Hepatocyte (in vitro differentiated cells): ENCODE measurements around the gene KCNMA1. TPM values are rescaled to one million over a fixed set of nuclear protein-coding genes. Genes with fewer than 3 reads are reported as not detected.

Experiments
- DNase-seq: peaks from one replicate; pipeline ENCODE4 v3.0.0-alpha.2; 2016; ENCODE audit warnings: low spot score
- H2AFZ ChIP-seq: fragments of 200-600 bp; sonication (generic); 2 replicates; pipeline ENCODE4 v1.6.0; 2016; ENCODE audit warnings: antibody characterized with exemption, mild to moderate bottlenecking
- H3K27ac ChIP-seq: fragments of 200-600 bp; sonication (generic); 2 replicates; pipeline ENCODE4 v1.5.1; 2016; ENCODE audit warnings: mild to moderate bottlenecking
- H3K27me3 ChIP-seq: fragments of 200-600 bp; sonication (generic); 2 replicates; pipeline ENCODE4 v1.6.1; 2016
- H3K36me3 ChIP-seq: fragments of 200-600 bp; sonication (generic); replicated peaks from 2 replicates; pipeline ENCODE4 v1.5.1; 2016; ENCODE audit warnings: low read depth; ENCODE audit not compliant: insufficient read depth
- H3K4me1 ChIP-seq: fragments of 200-600 bp; sonication (generic); 2 replicates; pipeline ENCODE4 v1.5.1; 2016; ENCODE audit warnings: mild to moderate bottlenecking, moderate library complexity; ENCODE audit not compliant: insufficient read depth
- H3K4me2 ChIP-seq: fragments of 200-600 bp; sonication (generic); 2 replicates; pipeline ENCODE4 v1.6.0; 2016
- H3K4me3 ChIP-seq: fragments of 200-600 bp; sonication (generic); 2 replicates; pipeline ENCODE4 v1.5.1; 2016; ENCODE audit warnings: mild to moderate bottlenecking
- H3K79me2 ChIP-seq: fragments of 200-600 bp; sonication (generic); 2 replicates; pipeline ENCODE4 v1.6.0; 2017; ENCODE audit warnings: mild to moderate bottlenecking
- H3K9me2 ChIP-seq: fragments of 200-600 bp; sonication (generic); replicated peaks from 2 replicates; pipeline ENCODE4 v1.6.0; 2017; ENCODE audit warnings: mild to moderate bottlenecking; ENCODE audit not compliant: insufficient read depth
- H3K9me3 ChIP-seq: fragments of 200-600 bp; sonication (generic); 2 replicates; pipeline ENCODE4 v1.5.1; 2016; ENCODE audit warnings: low read depth, mild to moderate bottlenecking
- H4K20me1 ChIP-seq: fragments of 200-600 bp; sonication (generic); 2 replicates; pipeline ENCODE4 v1.6.0; 2016; ENCODE audit warnings: mild to moderate bottlenecking; ENCODE audit not compliant: insufficient read depth, poor library complexity, severe bottlenecking
- EZH2 ChIP-seq: fragments of 200-600 bp; sonication (generic); IDR thresholded peaks from 2 replicates; pipeline ENCODE4 v1.6.1; 2016; ENCODE audit warnings: antibody characterized with exemption, mild to moderate bottlenecking, borderline replicate concordance
- EZH2phosphoT487 ChIP-seq: fragments of 200-600 bp; sonication (generic); IDR thresholded peaks from one replicate; pipeline ENCODE4 v1.6.1; 2018; ENCODE audit warnings: antibody characterized with exemption, mild to moderate bottlenecking, low read depth, moderate library complexity; ENCODE audit not compliant: unreplicated experiment, severe bottlenecking
- WGBS: methylation state at CpG from one replicate; pipeline ENCODE4 v1.1.6; 2016; ENCODE audit warnings: low lambda C conversion rate; ENCODE audit errors: missing lambda C conversion rate; 5-methylcytosine and 5-hydroxymethylcytosine counted together
- polyA plus RNA-seq: library from polyadenylated mRNA; unstranded; fragments of >200 nt; fragmentation: Nextera tagmentation; extraction: Ambion mirVana; gene quantifications from 2 replicates; pipeline ENCODE4 v1.2.1, GENCODE V29; 2016
- total RNA-seq: library from RNA; depleted of rRNA; stranded (reverse); fragments of >200 nt; gene quantifications from 2 replicates; pipeline ENCODE4 v1.2.3, GENCODE V29; 2014
- TF ChIP-seq, protein P1 (sequence below): fragments of 200-600 bp; sonication (generic); IDR thresholded peaks from 2 replicates; pipeline ENCODE4 v1.5.1; 2016; ENCODE audit warnings: antibody characterized with exemption, mild to moderate bottlenecking; ENCODE audit not compliant: poor library complexity

Gene KCNMA1
- total and polyA plus RNA-seq, 2 experiments from 2014 or later: 42.6 to 73.3 TPM

DNA sequence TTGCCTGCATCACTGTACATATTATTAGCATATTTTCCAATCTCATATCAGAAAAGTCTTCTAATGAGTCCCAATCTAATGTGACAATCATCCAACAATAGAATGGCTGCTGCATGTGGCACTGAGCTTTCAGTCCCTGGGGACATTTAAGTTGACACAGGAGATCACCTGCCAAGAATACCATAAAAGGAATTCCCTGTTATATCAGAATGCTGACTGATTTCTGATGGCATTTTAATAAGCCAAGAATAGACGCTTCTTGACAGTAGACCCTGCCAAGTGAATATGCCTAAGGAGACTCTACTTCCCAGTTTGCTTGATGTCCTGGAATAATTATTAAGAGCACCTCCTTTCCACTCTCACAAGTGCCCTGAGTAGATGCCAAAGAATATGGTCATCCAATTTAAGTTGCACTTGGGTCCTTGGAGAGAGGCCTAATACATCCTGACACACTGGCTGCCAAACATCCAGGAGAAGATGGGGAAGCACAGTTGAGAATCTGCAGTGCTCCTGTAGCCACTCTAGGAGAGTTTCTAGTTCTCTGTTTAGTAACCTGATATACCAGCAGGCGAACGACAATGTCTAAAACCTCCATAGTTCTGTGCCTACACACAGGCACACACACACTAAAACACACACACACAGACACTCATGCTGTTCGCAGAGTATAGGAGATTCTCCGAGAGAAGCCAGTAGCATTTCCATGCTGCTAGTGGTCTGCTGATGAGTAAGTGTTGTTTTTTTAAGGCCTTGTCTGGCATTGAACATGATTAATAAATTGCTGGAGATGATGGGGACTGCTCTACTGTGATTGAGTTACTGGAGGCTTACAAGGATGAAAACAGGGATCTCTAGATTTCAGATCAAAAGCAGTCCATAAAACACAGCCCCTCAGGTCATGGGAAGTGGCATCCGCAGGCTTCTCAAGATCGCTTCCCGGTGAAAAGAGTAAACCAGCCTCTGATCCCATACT lies 369.6 kb downstream of the KCNMA1 start:
- H3K9me2 ChIP-seq: no peaks in the 10 kb centered on the region
- H3K4me3 ChIP-seq: no peak overlapping the region
- no peak overlapping the region for H3K4me2 ChIP-seq
- TF ChIP-seq EZH2phosphoT487 (no peak), EZH2 (no peak)
- TF ChIP-seq, protein P1, sequence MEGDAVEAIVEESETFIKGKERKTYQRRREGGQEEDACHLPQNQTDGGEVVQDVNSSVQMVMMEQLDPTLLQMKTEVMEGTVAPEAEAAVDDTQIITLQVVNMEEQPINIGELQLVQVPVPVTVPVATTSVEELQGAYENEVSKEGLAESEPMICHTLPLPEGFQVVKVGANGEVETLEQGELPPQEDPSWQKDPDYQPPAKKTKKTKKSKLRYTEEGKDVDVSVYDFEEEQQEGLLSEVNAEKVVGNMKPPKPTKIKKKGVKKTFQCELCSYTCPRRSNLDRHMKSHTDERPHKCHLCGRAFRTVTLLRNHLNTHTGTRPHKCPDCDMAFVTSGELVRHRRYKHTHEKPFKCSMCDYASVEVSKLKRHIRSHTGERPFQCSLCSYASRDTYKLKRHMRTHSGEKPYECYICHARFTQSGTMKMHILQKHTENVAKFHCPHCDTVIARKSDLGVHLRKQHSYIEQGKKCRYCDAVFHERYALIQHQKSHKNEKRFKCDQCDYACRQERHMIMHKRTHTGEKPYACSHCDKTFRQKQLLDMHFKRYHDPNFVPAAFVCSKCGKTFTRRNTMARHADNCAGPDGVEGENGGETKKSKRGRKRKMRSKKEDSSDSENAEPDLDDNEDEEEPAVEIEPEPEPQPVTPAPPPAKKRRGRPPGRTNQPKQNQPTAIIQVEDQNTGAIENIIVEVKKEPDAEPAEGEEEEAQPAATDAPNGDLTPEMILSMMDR: no peak
- no peak overlapping the region for H2AFZ ChIP-seq
- no peaks in the 10 kb centered on the region for H4K20me1 ChIP-seq
- no peak overlapping the region for H3K27ac ChIP-seq
- no peak for DNase-seq
- H3K27me3 ChIP-seq: no peaks in the 10 kb centered on the region
- WGBS: 71% methylated on average over 8 of the region's 8 CpGs
- no peaks in the 10 kb centered on the region for H3K79me2 ChIP-seq
- no peaks in the 10 kb centered on the region for H3K4me1 ChIP-seq
- no peaks in the 10 kb centered on the region for H3K36me3 ChIP-seq
- no peaks in the 10 kb centered on the region for H3K9me3 ChIP-seq

DNA sequence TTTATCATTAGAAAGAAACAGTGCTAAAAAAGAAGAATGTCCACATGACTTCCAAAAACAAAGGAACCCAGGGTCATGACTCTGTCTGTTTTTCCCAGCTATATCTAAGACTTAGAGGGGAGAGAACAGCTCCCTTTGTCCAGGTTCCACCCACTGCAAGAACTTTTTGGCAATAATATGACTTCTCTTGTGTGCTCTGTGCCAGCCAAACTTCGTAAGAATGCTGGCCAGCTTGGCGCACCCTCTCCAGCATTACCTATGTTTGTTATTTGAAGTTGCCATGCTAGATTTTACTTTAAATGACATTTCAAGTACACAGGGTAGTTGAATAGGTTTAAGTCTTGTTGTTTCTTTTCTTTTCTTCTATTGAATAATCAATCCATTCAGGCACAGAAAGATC lies 371.4 kb downstream of the KCNMA1 start:
- no peak for DNase-seq
- H3K36me3 ChIP-seq: no peaks in the 10 kb centered on the region
- H3K27me3 ChIP-seq: no peaks in the 10 kb centered on the region
- H3K4me2 ChIP-seq: no peak overlapping the region
- no peak overlapping the region for H3K4me3 ChIP-seq
- no peaks in the 10 kb centered on the region for H3K9me3 ChIP-seq
- 94% methylated on average over 2 of the region's 2 CpGs for WGBS
- no peaks in the 10 kb centered on the region for H3K4me1 ChIP-seq
- TF ChIP-seq EZH2phosphoT487 (no peak), EZH2 (no peak)
- TF ChIP-seq, protein P1: no peak
- H3K79me2 ChIP-seq: no peaks in the 10 kb centered on the region
- no peaks in the 10 kb centered on the region for H4K20me1 ChIP-seq
- no peak overlapping the region for H2AFZ ChIP-seq
- no peaks in the 10 kb centered on the region for H3K9me2 ChIP-seq
- H3K27ac ChIP-seq: no peak overlapping the region

DNA sequence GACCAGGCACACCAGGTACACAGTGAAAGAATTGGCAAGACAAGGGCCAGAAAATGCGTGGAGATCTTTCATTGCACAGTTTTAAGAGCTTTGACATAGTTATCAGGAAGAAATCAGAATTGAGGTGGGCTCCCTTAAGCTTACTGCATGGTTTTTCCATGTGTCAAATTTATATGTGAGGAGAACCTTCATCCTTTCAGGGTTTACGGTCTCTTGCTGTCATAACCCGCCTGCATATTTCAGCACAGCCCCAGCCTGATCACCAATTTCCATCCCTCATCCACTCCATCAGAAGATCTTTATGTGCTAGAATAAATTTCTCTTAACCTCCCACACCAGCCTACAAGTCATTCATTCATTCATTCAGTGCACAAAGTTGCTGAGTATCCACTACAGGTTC lies 373.1 kb downstream of the KCNMA1 start:
- no peaks in the 10 kb centered on the region for H4K20me1 ChIP-seq
- H3K9me2 ChIP-seq: no peaks in the 10 kb centered on the region
- no peaks in the 10 kb centered on the region for H3K79me2 ChIP-seq
- TF ChIP-seq EZH2phosphoT487 (no peak), EZH2 (no peak)
- TF ChIP-seq, protein P1: no peak
- DNase-seq: no peak
- H3K27ac ChIP-seq: no peak overlapping the region
- WGBS: 94% methylated on average over 3 of the region's 3 CpGs
- H3K36me3 ChIP-seq: no peaks in the 10 kb centered on the region
- H3K9me3 ChIP-seq: no peaks in the 10 kb centered on the region
- no peak overlapping the region for H3K4me2 ChIP-seq
- no peak overlapping the region for H3K4me3 ChIP-seq
- no peaks in the 10 kb centered on the region for H3K27me3 ChIP-seq
- no peaks in the 10 kb centered on the region for H3K4me1 ChIP-seq
- no peak overlapping the region for H2AFZ ChIP-seq
